ENCODE measurements around the gene BAZ1B. TPM values are rescaled to one million over a fixed set of nuclear protein-coding genes. Genes with fewer than 3 reads are reported as not detected.
A peak's percentile ranks its signal among the peaks of the same experiment; 100 is the strongest.

BAZ1B gene
- total and polyA plus RNA-seq, 2 of the 4 experiments (the other 2 are of a cell fraction), result 20.2 to 45.0 TPM

- Histone ChIP-seq H4K20me1 (ENCODE audit: insufficient read depth, low read length) (peaks cover 3% of the 10 kb centered on the region), H3K27me3 (ENCODE audit: control insufficient read depth, insufficient read depth, low read length) (no peaks in the 10 kb centered on the region), H2BK120ac (ENCODE audit: low read depth, low read length) (no peak overlapping the region), H3K23ac (ENCODE audit: low read depth, low read length) (no peak overlapping the region), H2AFZ (replicated peaks; ENCODE audit: low read length, poor library complexity) (no peak overlapping the region), H3K36me3 (ENCODE audit: control insufficient read depth, insufficient read depth, low read length) (peaks cover 40% of the 10 kb centered on the region), H2BK5ac (ENCODE audit: low read depth, low read length, poor library complexity, severe bottlenecking) (no peak overlapping the region), H3K18ac (ENCODE audit: low read depth, low read length) (no peak overlapping the region), H3K4me3 (ENCODE audit: insufficient read depth, low read depth, low read length) (no peak overlapping the region), H4K8ac (ENCODE audit: low read depth in 2 of 2, low read length in 2 of 2) (no peak overlapping the region), H3K79me1 (ENCODE audit: low read depth in 1 of 2, low read length in 2 of 2) (peaks cover 23 to 36% of the 10 kb centered on the region in 2 experiments), H4K91ac (ENCODE audit: insufficient read depth, low read depth, low read length) (no peak overlapping the region), H3K27ac (ENCODE audit: insufficient read depth, low read length) (no peak overlapping the region), H2AK9ac (replicated peaks; ENCODE audit: low read depth, low read length, poor library complexity) (no peak overlapping the region), H3K4me1 (ENCODE audit: control insufficient read depth, insufficient read depth, low read length) (no peaks in the 10 kb centered on the region), H2BK15ac (ENCODE audit: low read depth, low read length) (no peak overlapping the region), H3K4ac (ENCODE audit: low read depth, low read length) (no peak overlapping the region), H3K9ac (ENCODE audit: low read depth, low read length) (no peak overlapping the region), H2BK20ac (ENCODE audit: low read depth, low read length) (no peak overlapping the region), H3K9me3 (ENCODE audit: control insufficient read depth, insufficient read depth, low read length) (no peaks in the 10 kb centered on the region), H3K56ac (ENCODE audit: extremely low read depth, insufficient read depth, low read length) (no peak overlapping the region), H4K5ac (ENCODE audit: low read depth, low read length) (no peak overlapping the region), H2AK5ac (ENCODE audit: low read depth, low read length) (no peak overlapping the region), H3K9me1 (ENCODE audit: insufficient read depth, low read length) (peaks cover 3% of the 10 kb centered on the region; the same call in 1 of the 2 replicates), H3K14ac (replicated peaks; ENCODE audit: low read depth, low read length) (no peak overlapping the region), H3K4me2 (ENCODE audit: low read depth, low read length) (no peak overlapping the region)
- TF ChIP-seq USF2 (IDR thresholded peaks at IDR 0.05; ENCODE audit: low read depth, low read length) (no peak), CHD1 (IDR thresholded peaks at IDR 0.05; ENCODE audit: low read depth, low read length) (no peak), NFE2L2 (IDR thresholded peaks at IDR 0.05; ENCODE audit: low read depth, low read length) (no peak), MAFK (IDR thresholded peaks at IDR 0.05; ENCODE audit: low read depth, low read length) (no peak), BHLHE40 (IDR thresholded peaks at IDR 0.05; ENCODE audit: low read depth, low read length) (no peak), POLR2A (IDR thresholded peaks at IDR 0.05; ENCODE audit: low read depth, low read length) (no peak), RAD21 (IDR thresholded peaks at IDR 0.05; ENCODE audit: low read length) (no peak), FOS (IDR thresholded peaks at IDR 0.05; ENCODE audit: low read depth, low read length) (no peak), SMC3 (IDR thresholded peaks at IDR 0.05; ENCODE audit: low read depth, low read length) (no peak), RFX5 (IDR thresholded peaks at IDR 0.05; ENCODE audit: low read depth, low read length) (no peak), ELK1 (IDR thresholded peaks at IDR 0.05; ENCODE audit: borderline replicate concordance, low read depth, low read length) (no peak), MXI1 (IDR thresholded peaks at IDR 0.05; ENCODE audit: borderline replicate concordance, low read depth, low read length) (no peak), CTCF (conservative IDR thresholded peaks at IDR 0.05; ENCODE audit: low read depth, low read length) (no peak), MAZ (IDR thresholded peaks at IDR 0.05; ENCODE audit: borderline replicate concordance, low read depth, low read length) (no peak), RCOR1 (IDR thresholded peaks at IDR 0.05; ENCODE audit: insufficient replicate concordance, low read length) (no peak), CEBPB (IDR thresholded peaks at IDR 0.05; ENCODE audit: low read depth, low read length) (no peak)
- POLR2A ChIA-PET (ENCODE audit: unreplicated experiment), result no interaction called here
- no TSS peak for BruUV-seq (replicated peaks)
- intact Hi-C loops (cut with micrococcal nuclease) (no loop called here), in situ Hi-C loops (cut with MboI; ENCODE audit: low sequenced_read_pairs) (no loop called here), dilution Hi-C loops (cut with HindIII; ENCODE audit: low sequenced_read_pairs, unreplicated experiment) (no loop called here)
- CTCF ChIA-PET, result no interaction called here
- DNase-seq, result peak; percentile 6
- WGBS, 2 experiments (ENCODE audit: extremely low coverage in 2 of 2, insufficient read length in 1 of 2), result no CpG with 5 or more reads among the region's 1 CpG
- ATAC-seq (ENCODE audit: low read depth), result 0 out of 2 replicates have a peak, but pooled peaks have one; percentile 27
Measured at GRCh38 chr7:73487486-73487885, 34.6 kb downstream of the BAZ1B start.
